ENCODE data around the gene FUT7. TPM values are rescaled to one million over a fixed set of nuclear protein-coding genes. Genes with fewer than 3 reads are reported as not detected.

FUT7 gene
- total RNA-seq, 4 donors from 2014 or later, result not detected

GRCh38 chr9:136982232-136983051 is 49.4 kb downstream of the FUT7 start, which contains the start of gene LCNL1:
LCNL1 (plus strand) TSS chr9:136982993; CDS start chr9:136983587, 594 bp downstream.
- Histone ChIP-seq H3K27ac (peak within 1 kb of the TSS in 1 of 2 donors; percentile 24), H3K27me3 (peaks cover 8 to 16% of the 10 kb centered on the region in 2 donors), H3K36me3 (no peaks in the 10 kb centered on the region), H3K4me1 (no peaks in the 10 kb centered on the region), H3K9me3 (no peaks in the 10 kb centered on the region), H3K4me3 (no peak within 1 kb of the TSS)
- TF ChIP-seq CTCF (IDR thresholded peaks at IDR 0.05), result no peak
- TF ChIP-seq POLR2A (IDR thresholded peaks at IDR 0.05), result no peak
- intact Hi-C loops (cut with DNase I; ENCODE audit: low total_unique reads), result no loop called here
- DNase-seq, result no peak

DNA sequence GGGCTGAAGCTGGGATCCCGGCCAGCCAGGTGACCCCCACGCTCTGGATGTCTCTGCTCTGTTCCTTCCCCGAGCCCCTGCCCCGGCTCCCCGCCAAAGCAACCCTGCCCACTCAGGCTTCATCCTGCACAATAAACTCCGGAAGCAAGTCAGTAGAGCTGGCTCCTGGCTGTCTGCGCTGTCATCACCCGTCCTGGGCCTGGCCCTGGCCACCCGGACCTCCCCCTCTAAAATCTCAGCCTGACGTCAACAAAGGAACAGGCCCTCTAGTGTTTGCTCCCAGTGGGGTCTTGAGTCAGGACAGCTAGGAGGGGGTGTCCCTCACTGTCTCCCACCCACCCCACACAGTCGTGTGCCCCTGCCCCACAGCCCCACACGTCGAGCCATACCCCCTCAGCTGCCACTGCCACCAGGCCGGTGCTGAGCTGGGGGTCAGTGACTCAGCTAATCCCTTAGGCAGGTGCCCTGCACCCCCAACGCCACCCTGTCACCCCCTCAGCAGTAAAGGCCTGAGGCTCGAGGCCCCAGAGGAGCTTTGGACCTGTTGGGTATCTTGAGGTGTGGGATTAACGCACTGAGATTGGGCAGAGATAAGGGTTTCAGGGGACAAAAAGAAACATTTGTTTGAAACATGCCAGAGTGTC is 50.2 kb downstream of the FUT7 start:
- H3K27ac ChIP-seq, result peak overlapping the region; percentile 24
- no peak for TF ChIP-seq POLR2A (IDR thresholded peaks at IDR 0.05)
- TF ChIP-seq CTCF (IDR thresholded peaks at IDR 0.05), result no peak
- no peaks in the 10 kb centered on the region for H3K4me1 ChIP-seq
- DNase-seq, result peak in 1 of 2 donors; percentile 46
- intact Hi-C loops (cut with DNase I; ENCODE audit: low total_unique reads), result no loop called here
- no peaks in the 10 kb centered on the region for H3K9me3 ChIP-seq
- peaks cover 8 to 16% of the 10 kb centered on the region in 2 donors for H3K27me3 ChIP-seq
- H3K36me3 ChIP-seq, result no peaks in the 10 kb centered on the region
- no peak overlapping the region for H3K4me3 ChIP-seq

DNA sequence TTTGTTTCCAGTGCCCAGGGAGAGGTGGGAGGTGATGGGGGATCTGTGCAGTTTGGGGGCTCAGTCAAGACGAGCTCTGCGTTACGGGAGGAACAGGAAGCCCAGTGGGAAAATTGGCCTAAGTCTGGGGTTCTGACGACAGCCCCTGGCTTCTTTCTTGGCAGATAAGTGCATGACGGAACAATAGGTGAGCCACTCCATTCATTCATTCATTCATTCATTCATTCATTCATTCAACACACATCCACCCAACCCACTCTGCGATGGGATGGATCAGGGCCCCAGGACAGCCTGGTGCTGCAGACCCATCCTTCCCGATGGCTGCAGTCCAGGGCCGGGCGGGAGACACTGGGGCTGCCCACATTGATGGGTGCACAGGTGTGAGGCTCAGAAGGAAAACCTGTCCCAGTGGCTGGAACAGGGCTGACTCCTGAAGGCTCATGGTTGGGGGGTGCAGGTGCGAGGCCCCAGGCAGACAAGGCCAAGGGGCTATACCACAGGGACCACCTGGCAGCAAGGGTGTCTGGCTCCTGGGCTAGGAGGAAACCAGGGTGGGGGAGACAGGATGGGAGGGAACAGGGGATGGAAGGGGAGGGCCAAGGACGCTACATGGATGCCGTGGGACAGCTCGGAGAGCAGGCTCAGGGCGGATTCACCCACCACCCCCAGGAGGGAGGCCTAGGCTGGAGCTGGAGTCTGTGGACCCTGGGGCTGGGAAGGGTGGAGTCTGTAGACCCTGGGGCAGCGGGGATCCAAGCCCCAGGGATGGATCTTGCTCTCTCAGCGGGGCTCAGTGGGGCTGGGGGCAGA is 51.0 kb downstream of the FUT7 start:
- intact Hi-C loops (cut with DNase I; ENCODE audit: low total_unique reads), result no loop called here
- no peaks in the 10 kb centered on the region for H3K36me3 ChIP-seq
- H3K4me3 ChIP-seq, result no peak overlapping the region
- H3K4me1 ChIP-seq, result no peaks in the 10 kb centered on the region
- H3K27ac ChIP-seq, result peak overlapping the region in 1 of 2 donors; percentile 24
- no peaks in the 10 kb centered on the region for H3K9me3 ChIP-seq
- DNase-seq, result no peak
- no peak for TF ChIP-seq POLR2A (IDR thresholded peaks at IDR 0.05)
- TF ChIP-seq CTCF (IDR thresholded peaks at IDR 0.05), result no peak
- H3K27me3 ChIP-seq, result peaks cover 8 to 9% of the 10 kb centered on the region in 2 donors

Other genes starting within 250 kb of the FUT7 start
- 10 to 100 TPM in 3 of 4 donors, 1 to 10 TPM in 1; 3.5 to 48.9 (median 32.0) TPM for gene TMEM141, start 240.7 kb downstream of the FUT7 start, total RNA-seq
- gene CCDC183, start 235.8 kb downstream of the FUT7 start, total RNA-seq, result 1 to 10 TPM in 2 of 4 donors, not detected in 2; 2.0 TPM
- gene RABL6, start 224.1 kb downstream of the FUT7 start, total RNA-seq, result 10 to 100 TPM; 28.8 to 57.9 (median 39.6) TPM
- 1 to 10 TPM in 3 of 4 donors, not detected in 1; 1.3 to 3.6 (median 3.6) TPM for gene AJM1, start 189.6 kb downstream of the FUT7 start, total RNA-seq
- gene PHPT1, start 182.7 kb downstream of the FUT7 start, total RNA-seq, result 10 to 100 TPM; 12.4 to 55.5 (median 31.4) TPM
- 1 to 10 TPM in 2 of 4 donors, under 1 TPM in 1, not detected in 1; 0.26 to 4.3 (median 4.2) TPM for gene MAMDC4, start 179.7 kb downstream of the FUT7 start, total RNA-seq
- 100 to 1,000 TPM in 3 of 4 donors, 10 to 100 TPM in 1; 75.6 to 244 (median 144) TPM for gene EDF1, start 165.8 kb downstream of the FUT7 start, total RNA-seq
- 10 to 100 TPM in 3 of 4 donors, under 1 TPM in 1; 0.88 to 22.1 (median 11.9) TPM for gene TRAF2, start 145.6 kb downstream of the FUT7 start, total RNA-seq
- gene FBXW5, start 87.3 kb downstream of the FUT7 start, total RNA-seq, result 100 to 1,000 TPM in 1 of 4 donors, 10 to 100 TPM in 3; 67.4 to 111 (median 75.3) TPM
- not detected for gene C8G, start 86.8 kb downstream of the FUT7 start, total RNA-seq
- 10 to 100 TPM in 2 of 4 donors, 1 to 10 TPM in 1, not detected in 1; 5.4 to 43.2 (median 10.3) TPM for gene LCN12, start 79.8 kb downstream of the FUT7 start, total RNA-seq
- gene PTGDS, start 54.6 kb downstream of the FUT7 start, total RNA-seq, result 100 to 1,000 TPM in 1 of 4 donors, 10 to 100 TPM in 3; 13.5 to 116 (median 58.8) TPM
- gene LCNL1, start 49.1 kb downstream of the FUT7 start, total RNA-seq, result 1 to 10 TPM in 1 of 4 donors, under 1 TPM in 3; under 0.01 to 6.9 (median 0.54) TPM
- gene PAXX, start 39.7 kb downstream of the FUT7 start, total RNA-seq, result 10 to 100 TPM; 14.2 to 39.5 (median 18.8) TPM
- 1 to 10 TPM in 2 of 4 donors, not detected in 2; 1.5 TPM for gene CLIC3, start 35.5 kb downstream of the FUT7 start, total RNA-seq
- gene ABCA2, start 3.9 kb downstream of the FUT7 start, total RNA-seq, result 10 to 100 TPM; 24.8 to 36.9 (median 26.1) TPM
- 100 to 1,000 TPM in 1 of 4 donors, 10 to 100 TPM in 3; 25.2 to 221 (median 59.2) TPM for gene NPDC1, start 14.1 kb upstream of the FUT7 start, total RNA-seq
- 10 to 100 TPM in 1 of 4 donors, 1 to 10 TPM in 1, not detected in 2; 2.4 to 11.5 TPM for gene ENTPD2, start 22.0 kb upstream of the FUT7 start, total RNA-seq
- gene SAPCD2, start 38.5 kb upstream of the FUT7 start, total RNA-seq, result 1 to 10 TPM in 2 of 4 donors, under 1 TPM in 1, not detected in 1; 0.15 to 5.9 (median 1.0) TPM
- gene UAP1L1, start 45.4 kb upstream of the FUT7 start, total RNA-seq, result 10 to 100 TPM in 1 of 4 donors, 1 to 10 TPM in 2, under 1 TPM in 1; 0.51 to 13.8 (median 5.3) TPM
- gene MAN1B1, start 54.9 kb upstream of the FUT7 start, total RNA-seq, result 10 to 100 TPM; 32.9 to 65.0 (median 47.5) TPM
- 100 to 1,000 TPM in 1 of 4 donors, 10 to 100 TPM in 3; 23.2 to 100 (median 76.8) TPM for gene DPP7, start 82.6 kb upstream of the FUT7 start, total RNA-seq
- not detected for gene GRIN1, start 107.1 kb upstream of the FUT7 start, total RNA-seq
- gene LRRC26, start 138.0 kb upstream of the FUT7 start, total RNA-seq, result under 1 TPM in 1 of 4 donors, not detected in 3; 0.29 TPM
- gene TMEM210, start 140.0 kb upstream of the FUT7 start, total RNA-seq, result not detected
- 10 to 100 TPM in 3 of 4 donors, 1 to 10 TPM in 1; 6.7 to 65.6 (median 24.9) TPM for gene ANAPC2, start 156.5 kb upstream of the FUT7 start, total RNA-seq
- 10 to 100 TPM; 17.1 to 47.1 (median 40.6) TPM for gene SSNA1, start 156.6 kb upstream of the FUT7 start, total RNA-seq
- gene TPRN, start 168.7 kb upstream of the FUT7 start, total RNA-seq, result 10 to 100 TPM in 1 of 4 donors, 1 to 10 TPM in 2, under 1 TPM in 1; 0.29 to 17.1 (median 5.5) TPM
- gene TMEM203, start 173.6 kb upstream of the FUT7 start, total RNA-seq, result 10 to 100 TPM; 33.2 to 53.3 (median 38.7) TPM
- 10 to 100 TPM in 1 of 4 donors, 1 to 10 TPM in 1, not detected in 2; 4.5 to 14.9 TPM for gene NDOR1, start 173.6 kb upstream of the FUT7 start, total RNA-seq
- 1 to 10 TPM in 1 of 4 donors, not detected in 3; 3.7 TPM for gene RNF208, start 190.2 kb upstream of the FUT7 start, total RNA-seq
- under 1 TPM in 1 of 4 donors, not detected in 3; 0.34 TPM for gene CYSRT1, start 193.1 kb upstream of the FUT7 start, total RNA-seq
- under 1 TPM in 1 of 4 donors, not detected in 3; 0.21 TPM for gene RNF224, start 195.4 kb upstream of the FUT7 start, total RNA-seq
- gene SLC34A3, start 198.8 kb upstream of the FUT7 start, total RNA-seq, result under 1 TPM in 1 of 4 donors, not detected in 3; 0.48 TPM
- gene TUBB4B, start 209.2 kb upstream of the FUT7 start, total RNA-seq, result 100 to 1,000 TPM in 3 of 4 donors, 10 to 100 TPM in 1; 91.5 to 174 (median 139) TPM
- gene STPG3, start 219.2 kb upstream of the FUT7 start, total RNA-seq, result not detected
- gene NELFB, start 223.2 kb upstream of the FUT7 start, total RNA-seq, result 10 to 100 TPM; 17.1 to 46.5 (median 43.2) TPM
- 10 to 100 TPM in 3 of 4 donors, 1 to 10 TPM in 1; 2.6 to 12.7 (median 11.5) TPM for gene TOR4A, start 245.6 kb upstream of the FUT7 start, total RNA-seq